HPDE6-E6E7 (cell line): ENCODE measurements around the gene DTX3.

Source experiments
- DNase-seq: peaks from one replicate; pipeline ENCODE4 v3.0.0; 2011; ENCODE audit warnings: missing footprints; ENCODE audit errors: extremely low spot score

Gene DTX3

DNA sequence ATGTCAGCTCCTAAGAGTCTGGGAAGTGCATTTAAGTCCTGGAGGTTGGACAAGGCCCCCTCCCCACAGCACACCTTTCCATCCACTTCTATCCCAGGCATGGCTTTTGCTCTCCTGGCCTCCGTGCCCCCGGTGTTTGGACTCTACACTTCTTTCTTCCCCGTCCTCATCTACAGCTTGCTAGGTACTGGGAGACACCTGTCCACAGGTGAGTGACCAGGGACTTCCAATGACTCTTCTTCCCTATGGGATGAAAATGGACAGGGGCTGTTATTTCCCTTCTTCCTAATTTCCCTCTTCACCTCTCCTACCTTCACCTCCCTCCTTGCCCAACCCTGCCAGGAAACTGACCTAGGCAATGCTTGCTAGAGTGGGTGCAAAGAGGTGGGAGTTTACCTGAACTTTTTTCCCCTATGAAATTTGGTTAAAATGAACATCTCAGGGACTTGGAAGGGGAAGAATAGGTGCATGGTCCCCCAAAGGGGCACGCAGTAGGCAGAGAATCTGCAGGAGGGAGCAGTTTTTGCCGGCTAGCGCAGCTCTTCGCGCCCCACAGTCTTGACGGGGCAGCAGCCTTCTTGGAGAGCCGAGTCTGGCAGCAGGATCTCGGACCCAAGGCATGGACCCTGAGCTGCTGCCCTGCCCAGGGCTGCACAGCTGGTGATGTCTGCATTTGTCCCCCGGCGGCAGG lies 15.8 kb downstream of the DTX3 start:
- DNase-seq = no peak

DNA sequence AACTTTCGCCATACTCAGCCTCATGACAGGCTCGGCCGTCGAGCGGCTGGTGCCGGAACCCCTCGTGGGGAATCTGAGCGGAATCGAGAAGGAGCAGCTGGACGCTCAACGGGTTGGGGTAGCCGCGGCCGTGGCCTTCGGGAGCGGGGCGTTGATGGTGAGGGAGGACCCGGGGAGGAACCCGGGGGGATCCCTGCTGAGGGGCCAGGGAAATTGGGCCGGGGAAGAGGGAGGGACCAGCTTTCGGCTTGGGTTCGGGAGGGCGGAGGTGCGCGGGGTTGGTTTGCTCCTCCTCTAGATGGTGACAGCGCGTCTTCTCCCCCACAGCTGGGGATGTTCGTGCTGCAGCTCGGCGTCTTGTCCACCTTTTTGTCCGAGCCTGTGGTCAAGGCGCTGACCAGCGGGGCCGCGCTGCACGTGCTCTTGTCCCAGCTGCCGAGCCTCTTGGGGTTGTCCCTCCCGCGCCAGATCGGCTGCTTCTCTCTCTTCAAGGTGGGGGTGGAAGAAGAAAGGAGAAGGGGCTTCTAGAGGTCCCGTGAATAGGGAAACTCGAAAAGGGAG lies 16.4 kb downstream of the DTX3 start:
- DNase-seq = no peak

DNA sequence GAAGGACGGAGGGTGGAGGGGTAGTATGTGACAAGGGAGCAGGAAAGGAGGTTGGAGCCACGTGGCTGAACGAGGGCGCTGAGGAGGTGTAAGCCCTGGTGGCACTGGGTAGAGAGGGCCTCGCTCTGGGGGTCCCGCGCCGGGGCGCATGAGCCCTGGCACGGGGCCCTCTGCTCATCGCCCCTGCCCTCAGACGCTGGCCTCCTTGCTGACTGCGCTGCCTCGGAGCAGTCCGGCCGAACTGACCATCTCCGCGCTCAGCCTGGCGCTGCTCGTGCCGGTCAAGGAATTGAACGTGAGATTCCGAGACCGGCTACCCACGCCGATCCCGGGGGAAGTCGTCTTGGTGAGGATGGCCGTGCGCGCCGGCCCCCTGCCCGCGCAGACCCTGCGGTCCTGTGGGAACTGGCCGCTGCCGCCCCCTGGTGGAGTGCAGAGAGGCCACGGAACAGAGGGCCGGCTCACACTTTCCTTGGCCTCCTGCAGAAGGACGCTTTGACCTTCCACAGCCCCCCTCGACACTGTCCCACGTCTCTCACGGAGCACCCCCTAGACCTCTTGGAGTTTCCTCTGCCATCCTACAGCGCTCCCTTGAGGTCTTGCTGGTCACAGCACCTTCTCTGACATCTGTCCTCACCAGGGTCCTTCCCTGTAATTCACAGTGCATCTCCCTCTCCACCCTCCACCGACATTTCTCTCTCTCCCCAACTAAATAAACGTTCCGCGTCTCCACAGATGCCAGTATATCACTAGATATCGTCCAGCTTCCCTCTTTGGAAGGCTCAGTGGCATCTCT lies 17.1 kb downstream of the DTX3 start:
- DNase-seq = no peak

- DNase-seq = no peak
Measured at GRCh38 chr12:57622293-57623245, 17.9 kb downstream of the DTX3 start.

DNA sequence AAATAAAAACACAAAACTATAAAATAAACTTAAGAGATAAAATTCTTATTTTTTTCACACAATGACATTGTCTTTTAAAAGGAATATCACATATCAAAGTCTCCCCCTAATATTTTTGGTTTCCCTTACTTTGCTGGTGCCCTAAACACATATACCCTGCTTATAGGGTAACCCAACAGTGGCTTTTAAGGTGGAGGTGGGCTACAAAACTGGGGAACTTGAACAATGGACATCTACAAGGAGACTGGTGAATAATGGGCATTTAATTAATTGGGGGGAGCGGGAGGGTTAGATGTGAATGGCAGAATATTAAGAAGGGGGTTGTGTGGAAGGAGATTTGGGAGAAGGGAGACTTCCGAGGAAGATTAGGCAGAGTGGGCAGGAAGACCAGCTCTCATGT lies 18.8 kb downstream of the DTX3 start:
- no peak for DNase-seq

- DNase-seq = no peak
Measured at GRCh38 chr12:57623811-57624390, 19.3 kb downstream of the DTX3 start.

DNA sequence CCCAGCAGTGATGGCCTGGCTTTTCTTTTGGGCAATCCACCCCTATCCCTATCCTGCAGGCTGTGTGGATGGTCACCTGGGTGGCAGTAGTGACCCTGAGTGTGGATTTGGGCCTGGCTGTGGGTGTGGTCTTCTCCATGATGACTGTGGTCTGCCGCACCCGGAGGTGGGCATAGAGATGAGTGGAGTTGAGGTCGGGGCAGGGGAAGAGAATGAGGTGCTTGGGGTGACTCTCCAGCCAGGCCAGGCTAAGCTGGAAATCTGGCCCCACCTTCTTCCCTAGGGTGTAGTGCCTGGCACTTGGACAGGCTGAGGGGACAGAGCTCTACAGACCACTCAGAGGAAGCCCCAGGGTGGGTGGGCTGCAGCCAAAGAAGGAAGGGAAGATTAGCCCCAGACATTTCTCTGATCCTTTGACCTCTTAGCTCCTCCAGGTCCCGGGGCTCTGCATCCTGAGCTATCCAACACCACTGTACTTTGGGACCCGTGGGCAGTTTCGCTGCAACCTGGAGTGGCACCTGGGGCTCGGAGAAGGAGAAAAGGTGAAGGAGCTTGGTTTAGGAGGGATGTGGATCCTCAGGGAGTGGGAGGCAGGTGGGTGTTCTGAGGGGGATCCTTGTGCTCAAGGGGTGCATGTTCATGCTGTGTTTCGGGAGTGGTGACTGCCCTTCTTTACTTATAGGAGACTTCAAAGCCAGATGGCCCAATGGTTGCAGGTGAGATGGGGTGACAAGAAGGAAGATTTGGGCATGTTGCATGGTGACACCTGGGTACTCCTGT lies 20.0 kb downstream of the DTX3 start:
- DNase-seq = no peak

DNA sequence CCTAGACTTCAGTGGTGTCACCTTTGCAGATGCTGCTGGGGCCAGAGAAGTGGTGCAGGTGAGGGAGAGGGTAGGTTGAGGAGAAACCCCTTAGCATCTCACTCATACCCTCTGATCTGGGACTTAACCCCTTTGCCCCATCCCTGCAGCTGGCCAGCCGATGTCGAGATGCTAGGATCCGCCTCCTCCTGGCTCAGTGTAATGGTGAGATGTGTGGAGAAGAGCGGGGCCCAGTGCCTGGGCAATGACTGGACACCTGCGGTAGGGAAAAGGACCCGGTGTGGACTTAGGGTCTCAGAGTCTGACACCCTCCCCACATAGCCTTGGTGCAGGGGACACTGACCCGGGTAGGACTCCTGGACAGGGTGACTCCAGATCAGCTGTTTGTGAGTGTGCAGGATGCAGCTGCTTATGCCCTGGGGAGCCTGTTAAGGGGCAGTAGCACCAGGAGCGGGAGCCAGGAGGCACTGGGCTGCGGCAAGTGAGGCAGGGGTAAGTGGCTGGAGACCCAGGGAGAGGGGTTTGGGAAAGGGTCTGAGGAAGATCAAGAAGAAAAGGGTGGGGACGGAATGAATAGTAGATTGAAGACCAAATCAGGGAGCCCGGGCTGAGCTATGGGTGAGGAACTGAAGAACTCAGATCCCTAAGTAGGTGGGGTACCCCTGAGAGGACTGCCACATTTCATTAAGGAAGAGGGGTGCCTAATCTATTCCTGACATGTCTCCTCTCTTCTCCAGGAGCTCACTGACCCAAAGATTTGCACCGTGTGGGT lies 20.8 kb downstream of the DTX3 start:
- no peak for DNase-seq

GRCh38 chr12:57626111-57626920 lies 21.7 kb downstream of the DTX3 start:
- no peak for DNase-seq

DNA sequence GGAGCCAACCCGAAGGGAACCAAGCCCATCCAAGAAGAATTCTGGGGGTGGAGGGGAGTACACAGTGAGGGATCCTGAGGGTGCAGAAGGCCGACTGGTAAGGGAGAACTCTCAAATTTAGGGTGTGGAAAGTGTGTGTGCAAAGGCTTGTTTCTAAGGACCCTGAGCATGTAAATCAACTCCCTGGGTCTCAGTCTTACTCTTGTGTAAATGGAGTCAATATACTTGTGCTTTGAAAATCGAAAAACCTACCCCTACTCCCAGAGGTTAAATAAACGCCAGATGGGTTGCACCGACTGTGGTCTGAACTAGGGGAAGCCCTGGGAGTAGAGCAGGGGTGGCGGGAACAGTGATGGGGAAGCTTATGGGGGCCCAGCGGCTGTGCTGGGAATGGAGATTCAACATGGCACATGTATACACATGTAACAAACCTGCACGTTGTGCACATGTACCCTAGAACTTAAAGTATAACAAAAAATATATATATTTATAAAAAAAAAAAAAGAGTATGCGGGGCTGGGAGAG lies 22.4 kb downstream of the DTX3 start:
- no peak for DNase-seq

GRCh38 chr12:57627501-57628279 lies 23.1 kb downstream of the DTX3 start:
- no peak for DNase-seq

DNA sequence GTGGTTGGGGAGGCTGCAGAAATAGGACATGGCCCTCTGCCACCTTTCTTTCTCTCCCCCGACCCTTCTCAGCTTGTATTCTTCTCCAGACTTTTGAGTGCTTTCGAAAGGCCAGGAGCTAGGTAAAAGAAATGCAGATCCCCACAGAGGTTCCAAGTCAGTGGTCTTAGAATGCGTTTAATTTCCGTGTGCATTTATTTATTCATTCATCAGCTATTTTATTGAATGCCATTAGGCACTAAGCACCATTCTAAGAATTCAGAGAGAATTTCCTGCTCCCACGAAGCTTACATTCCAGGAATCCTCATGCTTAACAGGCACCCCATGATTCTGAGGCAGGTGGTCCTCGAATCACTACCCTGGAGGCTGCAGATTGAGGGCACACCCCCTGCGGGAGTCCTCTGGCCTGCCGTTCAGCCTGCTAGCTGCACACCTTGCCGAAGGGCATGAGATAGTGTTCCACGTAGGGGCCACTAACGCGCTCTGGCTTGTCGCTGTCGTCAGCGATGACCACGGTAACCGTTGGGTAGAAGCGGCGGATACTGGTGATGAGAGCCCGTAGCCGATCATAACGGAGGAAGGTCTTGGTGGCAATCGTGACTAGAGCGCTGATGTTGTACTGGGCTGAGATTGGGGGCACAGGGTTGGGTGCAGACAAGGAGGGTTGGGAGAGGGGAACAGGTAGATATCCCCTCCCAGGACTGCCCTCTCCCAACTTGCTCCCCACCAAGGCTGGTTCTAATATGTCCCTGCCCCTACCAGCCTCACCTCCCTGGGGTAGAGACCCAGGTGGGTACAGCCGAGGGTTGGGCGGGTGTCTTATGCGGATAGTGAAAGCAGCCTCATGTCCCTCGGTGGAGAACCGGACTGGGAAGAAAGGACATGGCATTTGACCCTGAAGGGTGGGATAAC lies 23.9 kb downstream of the DTX3 start:
- no peak for DNase-seq

DNA sequence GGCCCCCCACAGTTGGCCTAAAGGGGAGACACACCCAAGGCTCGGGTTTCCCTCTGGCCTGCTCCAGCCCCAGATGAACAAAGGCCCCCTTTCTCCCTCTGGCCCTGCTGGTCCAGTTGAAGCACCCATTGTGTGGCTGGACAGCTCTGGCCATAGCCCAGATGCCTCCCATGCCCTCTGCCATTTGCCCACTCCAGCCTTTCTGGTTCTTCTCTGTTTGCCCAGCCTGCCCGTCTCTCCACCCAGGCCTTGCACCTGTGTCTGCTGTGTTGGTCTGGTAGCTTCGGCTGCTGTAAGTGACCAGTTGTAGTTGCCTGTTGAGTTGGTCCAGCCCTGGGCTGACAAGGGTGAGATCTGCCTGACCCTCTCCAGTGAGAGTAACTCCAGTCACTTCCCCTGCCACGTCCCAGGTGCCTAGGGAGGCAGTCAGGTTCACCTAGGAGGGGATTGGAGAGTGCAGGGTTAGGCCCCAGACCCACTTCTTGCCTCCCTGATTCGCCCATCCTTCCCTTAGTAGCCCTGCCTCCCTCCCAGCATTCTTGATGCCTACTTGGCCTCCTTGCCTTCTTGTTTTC lies 25.4 kb downstream of the DTX3 start:
- no peak for DNase-seq

DNA sequence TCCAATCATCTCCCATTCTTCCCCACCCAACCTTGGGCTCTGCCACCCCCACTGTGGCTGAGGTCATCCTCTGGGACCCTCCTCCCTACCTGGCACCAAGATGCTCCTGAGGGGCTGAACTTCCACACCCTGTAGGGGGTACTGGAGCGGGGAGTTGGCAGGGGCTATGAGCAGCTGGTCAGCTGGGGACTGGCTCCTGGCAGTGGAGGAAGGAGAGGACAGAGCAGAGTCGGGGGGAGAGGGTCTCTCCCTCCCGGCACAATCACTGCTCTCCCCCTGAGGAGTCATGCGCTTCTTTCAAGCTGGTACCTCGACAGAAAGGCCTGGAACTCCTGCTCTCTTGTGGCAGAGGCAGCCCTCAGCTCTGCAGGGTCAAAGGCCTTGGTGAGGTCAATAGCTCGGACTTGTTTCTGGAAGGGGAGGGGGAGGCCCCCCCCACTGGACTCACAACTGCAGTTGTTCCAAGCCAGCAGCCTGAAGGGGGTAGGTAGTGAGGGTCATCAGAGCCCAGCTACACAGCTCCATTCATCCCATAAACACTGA lies 26.3 kb downstream of the DTX3 start:
- no peak for DNase-seq

- DNase-seq = no peak
Measured at GRCh38 chr12:57631566-57632072, 27.0 kb downstream of the DTX3 start.
